CD4-positive, alpha-beta T cell treated with Interleukin-17A for 1 hour (primary cell): Measurements from ENCODE around the gene DCC.

Source experiments
- DNase-seq: peaks from one replicate; pipeline ENCODE4 v3.0.0-alpha.2; 2020

Gene DCC

DNA sequence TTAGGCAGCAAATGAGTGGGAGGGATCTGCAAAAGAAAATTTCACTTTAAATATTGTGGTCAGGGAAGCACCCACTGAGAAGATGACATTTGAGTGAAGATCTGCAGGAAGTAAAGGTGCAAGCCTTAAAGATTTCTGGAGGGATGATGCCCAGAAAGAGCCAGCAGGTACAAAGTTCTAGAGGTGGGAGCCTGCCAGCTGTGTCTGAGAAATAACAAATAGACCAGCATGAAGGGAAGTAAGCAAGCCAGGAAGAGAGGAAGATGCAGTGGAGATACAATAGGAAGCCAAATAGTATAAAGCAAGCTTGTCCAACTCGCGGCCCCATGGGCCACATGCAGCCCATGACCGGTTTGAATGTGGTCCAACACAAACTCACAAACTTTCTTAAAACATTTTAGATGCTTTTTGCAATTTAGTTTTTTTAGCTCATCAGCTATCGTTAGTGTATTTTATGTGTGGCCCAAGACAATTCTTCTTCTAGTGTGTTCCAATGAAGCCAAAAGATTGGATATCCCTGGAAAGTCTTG lies 489.9 kb downstream of the DCC start:
- no peak for DNase-seq

DNA sequence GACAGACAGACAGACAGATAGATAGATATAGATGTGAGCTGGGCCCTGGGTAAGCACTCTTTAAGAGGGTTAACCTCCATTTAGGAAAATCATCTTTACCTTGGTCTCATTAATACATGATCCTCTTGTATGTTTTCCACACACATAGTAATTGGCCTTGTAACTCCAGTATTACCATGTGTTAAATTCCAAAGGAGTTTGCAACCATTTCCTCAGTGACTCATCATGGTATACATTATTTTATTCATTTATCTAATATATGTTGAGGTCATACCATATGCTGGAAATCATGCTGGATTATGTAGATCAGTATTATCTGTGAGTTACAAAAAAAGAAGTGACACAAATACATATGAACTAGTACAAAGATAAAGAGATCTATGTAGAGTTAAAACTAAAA lies 504.3 kb downstream of the DCC start:
- no peak for DNase-seq

DNA sequence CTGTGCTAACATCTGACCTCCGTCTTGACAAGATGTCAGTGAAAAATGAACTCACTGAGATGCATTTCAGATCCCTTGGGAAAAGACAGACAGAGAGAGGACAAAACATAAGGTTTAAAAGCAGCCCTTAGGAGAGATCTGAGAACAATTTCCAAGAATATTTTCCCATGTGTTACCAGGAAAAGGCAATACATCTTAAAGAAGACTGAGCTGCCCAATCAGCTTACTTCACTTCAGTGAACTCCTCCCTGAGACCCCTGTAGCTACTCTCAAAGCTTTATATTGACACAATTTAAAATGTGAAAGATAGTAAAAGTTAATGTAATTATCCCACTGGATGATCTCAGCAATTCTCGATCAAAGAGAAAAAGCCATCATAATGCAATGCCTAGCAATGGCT lies 505.0 kb downstream of the DCC start:
- no peak for DNase-seq

DNA sequence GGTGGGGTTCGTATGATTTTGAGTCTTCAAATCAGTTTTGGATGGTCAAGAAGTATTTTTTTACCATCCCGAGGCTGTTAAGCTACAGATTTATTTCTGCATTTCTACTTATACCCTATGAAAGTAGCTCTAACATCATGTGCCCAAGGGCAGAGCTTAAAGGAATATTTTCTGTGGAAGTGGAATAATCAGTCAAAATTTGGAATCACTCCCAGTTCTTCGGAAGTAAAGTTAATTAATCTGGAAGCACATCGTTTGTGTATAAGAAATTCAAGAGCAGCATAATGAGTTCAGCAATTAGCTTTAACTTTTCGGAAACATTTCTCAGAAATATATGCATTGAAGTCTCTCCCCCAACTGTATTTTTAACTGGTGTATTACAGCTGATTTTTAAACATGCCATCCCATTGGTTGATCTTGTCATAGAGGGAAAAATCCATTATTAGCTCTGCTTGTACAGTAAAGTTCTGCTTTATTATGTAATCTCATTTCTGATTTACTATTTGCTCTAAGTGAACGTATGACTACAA lies 510.1 kb downstream of the DCC start:
- DNase-seq, result no peak

DNA sequence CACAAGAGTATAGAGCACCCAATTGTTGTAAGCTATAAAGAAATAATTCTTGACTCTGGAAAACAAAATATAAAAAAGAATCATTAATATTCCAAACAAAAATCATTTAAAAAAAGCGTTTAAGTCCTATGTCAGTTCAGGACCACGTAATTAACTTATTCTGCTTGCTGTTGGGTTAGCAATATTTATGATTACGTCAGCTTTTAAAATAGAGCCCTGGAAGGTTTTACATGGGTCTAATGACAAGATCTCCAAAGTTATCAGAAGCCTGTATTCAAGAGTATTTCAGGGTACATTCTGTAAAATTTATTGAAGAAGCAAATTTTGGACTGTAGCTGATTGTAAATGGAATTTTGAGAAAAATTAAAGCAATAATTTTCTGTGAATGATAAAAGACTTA lies 521.6 kb downstream of the DCC start:
- DNase-seq, result no peak

DNA sequence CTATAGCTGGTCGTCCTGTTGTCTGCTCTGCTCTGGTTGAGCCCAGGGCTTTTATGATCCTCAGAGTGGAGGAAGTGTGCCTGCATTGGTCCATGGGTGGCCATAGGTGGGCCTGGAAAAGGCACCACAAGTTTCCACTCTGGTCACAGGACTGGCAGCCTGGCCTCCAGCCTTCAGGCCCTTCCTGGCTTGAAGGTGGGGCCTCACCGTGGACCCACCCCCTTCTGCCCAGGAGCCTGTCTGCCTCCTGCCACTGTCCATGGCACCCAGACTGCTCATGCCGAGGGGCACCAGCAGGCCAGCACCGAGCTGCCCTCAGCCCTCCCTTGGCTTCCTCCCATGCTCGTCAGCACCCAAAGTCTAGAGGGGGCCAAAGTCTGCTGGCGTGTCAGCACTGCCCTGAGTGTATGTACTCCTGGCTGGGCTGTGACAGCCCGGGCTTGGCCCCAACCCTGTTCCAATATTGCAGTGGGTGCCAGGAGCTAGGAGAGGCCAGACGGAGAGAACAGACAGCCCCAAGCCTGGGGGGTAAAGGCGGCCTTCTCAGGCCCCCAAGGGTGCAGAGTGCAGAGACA lies 529.4 kb downstream of the DCC start:
- DNase-seq, result no peak

DNA sequence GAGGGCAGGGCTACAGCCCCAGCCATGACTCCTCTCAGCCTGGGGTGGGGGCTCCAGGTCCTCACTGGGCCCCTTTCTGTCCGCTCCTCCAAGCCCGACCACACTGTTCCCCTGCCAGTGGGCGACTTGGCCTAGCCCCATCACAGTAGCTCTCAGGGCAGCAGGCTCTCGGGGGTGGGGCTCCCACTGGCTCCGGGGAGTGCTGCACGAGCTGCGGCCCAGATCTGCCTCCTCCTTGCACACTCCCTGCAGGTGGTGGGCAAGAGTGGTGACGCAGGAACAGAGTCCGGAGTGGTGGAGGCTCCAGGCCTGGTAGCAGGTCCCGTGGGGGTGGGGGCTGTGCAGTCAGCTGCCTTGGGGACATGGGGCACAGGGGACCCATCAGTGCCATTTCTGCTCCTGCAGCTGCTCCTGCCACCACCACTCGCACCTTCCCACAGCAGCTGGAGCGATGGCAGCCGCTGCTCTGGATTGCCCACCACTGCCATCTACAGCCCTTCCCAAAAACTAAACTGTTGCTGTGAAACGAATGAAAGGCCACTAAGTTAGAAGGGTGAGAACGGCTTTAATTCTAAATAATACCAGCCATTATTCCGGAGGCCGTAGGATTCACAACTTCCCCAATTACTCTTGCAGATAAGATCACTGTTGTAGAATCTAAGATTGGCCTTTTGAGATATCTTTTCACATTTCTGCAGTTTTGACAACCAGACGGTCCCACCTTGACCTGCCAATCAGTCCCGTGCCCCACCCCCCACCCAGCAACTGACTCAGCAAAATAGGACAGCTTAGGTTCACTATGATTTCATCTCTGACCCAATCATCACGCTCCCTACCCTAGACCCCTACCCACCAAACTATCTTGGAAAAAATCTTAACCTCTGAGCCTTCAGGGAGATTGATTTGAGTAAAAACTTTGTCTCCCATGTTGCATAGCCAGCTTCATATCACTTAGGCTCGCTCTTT lies 530.2 kb downstream of the DCC start:
- DNase-seq, result no peak

DNA sequence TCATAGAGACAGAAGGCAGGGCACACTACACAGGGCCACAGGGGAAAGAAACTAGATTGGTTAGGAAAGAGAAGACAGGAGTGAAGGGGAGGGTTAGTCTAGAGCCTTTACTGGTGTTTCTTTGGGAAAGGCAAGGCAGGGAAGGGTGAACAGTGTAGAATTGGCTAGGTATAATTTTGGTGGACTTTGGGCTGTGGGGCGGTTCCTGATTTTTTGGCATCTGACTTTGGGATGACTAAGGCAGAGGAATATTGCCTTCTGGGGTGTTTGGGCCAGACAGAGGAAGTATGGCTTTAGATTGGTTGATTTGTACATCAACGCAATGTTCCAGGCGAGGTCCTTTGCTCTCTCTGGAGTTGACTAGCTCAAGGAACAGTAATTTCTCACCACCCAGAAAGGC lies 534.8 kb downstream of the DCC start:
- no peak for DNase-seq

DNA sequence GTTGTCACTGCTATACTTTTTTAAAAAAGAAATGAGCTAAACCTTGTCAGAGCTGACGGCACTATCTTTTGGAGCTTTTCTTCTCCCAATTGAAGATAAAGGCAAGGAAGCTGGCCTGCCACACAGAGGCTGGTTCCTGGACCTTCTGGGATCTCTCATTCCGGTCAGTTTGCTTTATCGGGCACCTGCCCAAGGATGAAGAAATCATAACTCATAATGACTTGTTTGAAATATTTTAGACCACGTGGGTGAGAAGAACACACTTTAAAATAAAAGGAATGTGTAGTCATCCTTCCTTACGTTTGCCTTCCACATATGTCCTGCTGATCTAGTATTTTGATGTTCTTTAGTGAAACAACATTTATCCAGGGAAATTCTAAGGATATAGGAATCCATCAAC lies 535.7 kb downstream of the DCC start:
- no peak for DNase-seq

DNA sequence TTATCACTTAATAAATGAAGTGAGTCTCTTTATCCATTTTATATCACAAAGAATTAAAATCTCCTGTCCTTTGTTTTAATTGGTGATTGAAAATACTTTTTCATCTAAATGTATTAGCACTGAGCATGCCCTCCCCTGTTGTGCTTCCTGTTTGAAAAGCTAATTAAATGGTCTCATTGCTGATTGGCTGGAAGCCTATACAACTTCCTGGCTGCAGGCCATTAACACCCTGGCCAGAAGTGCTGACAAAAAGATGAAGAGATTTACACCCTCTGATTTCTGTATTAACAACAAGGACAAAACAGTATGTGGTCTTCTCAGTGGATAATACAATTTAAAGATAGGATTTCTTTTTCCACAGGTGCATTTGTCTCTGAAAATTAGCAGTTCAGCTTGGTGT lies 548.0 kb downstream of the DCC start:
- DNase-seq, result no peak

DNA sequence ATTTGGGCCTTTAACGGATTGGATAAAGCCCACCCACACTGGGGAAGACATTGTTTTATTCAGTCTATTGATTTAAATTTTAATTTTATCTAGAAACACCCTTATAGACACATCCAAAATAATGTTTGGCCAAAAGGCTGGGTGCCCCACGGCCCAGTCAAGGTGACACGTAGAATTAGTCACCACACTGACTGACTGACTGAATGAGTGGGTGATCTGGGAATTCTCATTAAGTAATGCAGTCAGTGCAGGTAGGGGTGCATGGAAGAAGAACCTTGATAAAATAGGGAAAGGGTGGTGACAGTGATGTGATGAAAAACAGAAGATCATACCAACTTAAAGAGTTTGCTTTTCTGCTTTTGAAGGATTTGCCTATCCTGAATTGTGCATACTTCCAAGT lies 554.8 kb downstream of the DCC start:
- DNase-seq, result no peak

DNA sequence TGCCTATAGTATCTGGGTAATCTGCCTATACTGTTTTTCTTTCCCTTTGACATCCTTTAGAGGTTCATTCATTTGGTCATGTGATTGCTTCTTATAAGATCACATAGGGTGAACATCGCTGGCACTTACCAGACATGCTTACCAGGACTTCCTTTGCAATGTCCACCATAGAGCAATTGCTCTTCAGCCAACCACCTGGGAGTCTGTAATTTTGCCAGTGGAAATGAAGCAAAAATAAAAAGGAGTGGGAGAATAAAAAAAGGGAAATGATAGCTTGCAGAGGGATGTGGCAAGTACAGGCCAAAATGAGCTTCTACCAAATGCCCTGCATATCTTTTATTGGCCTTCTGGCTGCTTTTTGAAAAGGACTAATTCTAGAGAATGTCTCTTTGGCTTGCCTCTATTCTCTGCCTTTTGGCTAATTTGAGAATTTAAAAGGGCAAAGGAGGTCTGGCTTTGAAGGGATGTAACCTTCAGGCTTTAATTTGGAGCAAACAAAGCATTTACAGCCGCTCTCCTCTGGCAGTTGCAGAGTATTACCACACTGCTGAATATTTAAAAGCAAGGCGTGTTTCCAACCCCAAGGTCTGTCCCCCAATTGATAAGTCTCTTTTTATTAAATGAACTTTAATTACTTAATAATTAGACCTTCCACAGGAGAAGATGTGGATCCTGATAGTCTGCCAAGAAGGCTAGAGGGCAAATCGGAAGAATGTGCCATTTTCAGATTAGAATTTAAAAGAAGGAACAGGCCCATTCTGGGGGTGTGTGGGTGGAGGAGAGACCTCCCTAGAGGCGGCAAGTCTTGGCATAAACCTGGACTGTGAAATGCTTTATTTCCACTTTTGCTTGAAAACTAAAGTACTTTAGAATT lies 557.9 kb downstream of the DCC start:
- no peak for DNase-seq

DNA sequence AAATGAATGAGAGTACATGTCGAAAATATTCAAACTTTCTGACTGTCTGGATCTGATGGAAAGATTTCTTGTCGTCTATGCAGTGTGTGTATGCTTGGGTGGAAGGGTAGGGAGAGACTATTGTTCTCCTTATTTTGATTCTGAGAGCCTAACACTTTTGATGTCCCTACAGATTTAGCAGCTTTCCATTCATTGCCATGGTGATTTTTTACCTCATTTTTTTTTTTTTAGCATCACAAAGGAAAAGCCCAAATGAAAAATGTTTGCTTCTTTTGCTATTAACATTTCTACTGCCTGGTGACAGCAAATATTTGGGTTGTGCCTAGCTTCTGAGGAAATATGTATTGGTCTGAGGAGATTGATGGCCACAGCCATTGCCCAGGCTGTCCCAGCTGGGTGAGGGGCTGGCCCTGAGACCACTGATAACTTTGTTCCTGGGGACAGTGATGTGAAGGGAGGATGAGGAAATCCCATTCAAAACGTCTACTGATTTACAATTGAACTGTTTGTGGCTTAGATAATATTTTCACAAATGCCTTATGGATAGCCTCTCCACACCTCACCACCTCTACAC lies 558.6 kb downstream of the DCC start:
- no peak for DNase-seq

DNA sequence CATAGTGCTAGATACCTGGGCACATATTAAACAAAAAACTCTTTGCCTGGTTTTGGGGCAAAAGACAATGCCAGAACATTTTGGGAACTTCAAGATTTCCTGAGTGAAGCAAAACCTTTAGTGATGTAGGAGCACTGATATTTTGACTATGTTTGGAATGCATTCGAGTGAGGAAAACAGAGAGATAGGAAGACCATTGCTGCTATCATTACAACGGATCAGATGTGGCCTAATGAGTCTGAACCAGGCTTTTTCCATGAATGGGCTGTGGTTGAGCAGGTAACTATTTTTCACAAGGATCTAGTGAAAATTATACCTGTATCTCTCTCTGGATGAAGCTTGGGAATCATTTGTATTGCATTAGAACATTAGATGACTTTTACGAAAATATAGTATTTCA lies 562.2 kb downstream of the DCC start:
- DNase-seq, result no peak

DNA sequence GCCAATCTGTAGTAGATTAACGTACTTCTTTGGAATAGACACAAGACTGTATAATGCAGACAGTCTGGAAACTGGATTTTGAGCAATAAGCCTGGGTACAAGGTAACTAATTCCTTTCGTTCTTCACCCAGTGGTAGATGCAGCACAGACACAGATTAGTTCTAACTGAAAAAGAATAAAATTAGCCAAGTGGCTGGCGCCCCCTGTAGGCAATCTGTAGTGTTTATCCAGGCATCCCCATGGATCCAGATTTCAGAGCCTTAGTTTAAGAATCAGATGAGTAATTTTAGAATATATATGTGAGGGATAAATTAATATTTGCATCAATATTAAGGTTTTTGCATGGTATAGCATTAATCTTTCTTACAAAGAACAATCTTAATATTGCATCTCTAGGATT lies 563.9 kb downstream of the DCC start:
- no peak for DNase-seq

DNA sequence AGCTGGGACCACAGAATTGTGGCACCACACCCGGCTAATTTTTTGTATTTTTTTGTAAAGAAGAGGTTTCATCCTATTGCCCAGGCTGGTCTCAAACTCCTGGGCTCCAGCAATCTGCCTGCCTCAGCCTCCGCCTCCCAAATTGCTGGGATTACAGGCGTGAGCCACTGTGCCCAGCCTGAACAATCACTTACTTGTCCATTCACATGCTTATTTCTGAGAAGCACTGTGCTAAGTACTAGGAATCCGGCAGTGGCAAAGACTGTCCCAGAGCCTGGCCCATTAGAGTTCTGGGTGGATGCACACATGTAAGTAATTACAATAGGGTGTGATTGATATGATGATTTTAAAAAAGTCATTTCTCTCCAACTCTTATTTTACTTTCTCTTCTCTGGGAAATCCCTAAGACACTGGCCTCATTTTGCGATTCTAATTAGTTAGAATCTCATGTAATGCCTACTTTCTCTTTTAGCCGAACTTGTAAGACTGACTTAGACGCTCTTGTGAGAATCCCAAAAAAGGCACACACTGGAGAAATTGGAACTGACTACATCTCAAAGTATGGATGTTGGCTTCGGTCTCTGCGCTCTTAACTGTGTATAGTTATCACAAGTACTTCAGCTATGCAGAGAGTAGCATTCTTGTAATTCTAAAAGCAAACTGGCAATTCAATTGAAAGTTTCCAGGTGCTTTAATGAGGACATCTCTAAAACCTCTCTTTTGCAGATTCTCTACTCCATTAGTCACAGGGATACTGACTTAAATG lies 567.7 kb downstream of the DCC start:
- no peak for DNase-seq

DNA sequence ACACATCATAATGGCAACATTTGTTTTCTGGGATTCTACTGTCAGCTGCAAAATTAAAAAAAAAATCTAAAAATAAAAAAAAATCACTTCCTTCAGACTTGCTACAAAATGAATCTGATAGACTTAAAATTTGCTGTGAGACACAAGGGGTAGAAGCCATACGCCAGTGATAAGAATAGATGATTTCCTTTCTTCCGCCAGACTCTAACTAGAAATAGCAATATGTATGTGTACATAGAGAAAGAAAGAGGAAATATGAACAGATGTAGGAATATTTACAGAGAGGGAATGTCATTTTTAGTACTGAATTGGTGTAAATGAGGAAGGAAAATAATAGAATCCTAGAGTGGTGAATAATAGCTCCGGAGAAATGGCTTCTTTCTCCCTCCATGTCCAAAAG lies 574.2 kb downstream of the DCC start:
- no peak for DNase-seq

DNA sequence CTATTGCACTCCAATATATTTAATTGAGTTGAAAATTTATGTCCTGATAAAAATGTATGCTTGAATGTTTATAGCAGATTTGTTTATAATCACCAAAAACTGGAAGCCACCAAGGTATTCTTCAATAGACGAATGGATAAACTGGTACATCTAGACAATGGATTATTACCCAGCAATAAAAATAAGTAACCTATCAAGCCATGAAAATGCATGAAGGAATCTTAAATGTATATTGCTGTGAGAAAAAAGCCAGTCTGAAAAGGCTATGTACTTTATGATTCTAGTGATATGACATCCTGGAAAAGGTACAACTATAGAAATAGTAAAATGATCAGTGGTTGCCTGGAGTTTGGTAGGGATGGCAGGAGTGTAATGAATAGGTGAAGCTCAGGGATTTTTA lies 580.7 kb downstream of the DCC start:
- DNase-seq, result no peak

DNA sequence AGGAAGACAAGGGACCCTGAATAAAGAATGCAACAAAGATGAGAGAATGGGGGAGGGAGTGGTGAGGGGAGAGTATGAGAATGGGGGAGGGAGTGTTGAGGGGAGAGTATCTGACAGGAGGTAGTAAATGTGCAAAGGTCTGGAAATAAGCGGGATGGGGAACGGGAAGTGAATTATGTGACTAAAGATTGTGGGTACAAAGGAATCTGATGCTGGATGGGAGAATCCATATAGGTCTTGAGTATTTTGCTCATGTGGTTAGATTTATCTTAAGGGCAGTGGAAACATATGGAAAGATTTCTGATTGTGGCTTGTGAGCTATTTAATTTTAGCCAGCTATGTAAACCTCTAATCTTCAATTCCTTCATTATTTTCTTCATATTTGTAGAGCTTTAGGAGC lies 593.4 kb downstream of the DCC start:
- DNase-seq, result no peak

DNA sequence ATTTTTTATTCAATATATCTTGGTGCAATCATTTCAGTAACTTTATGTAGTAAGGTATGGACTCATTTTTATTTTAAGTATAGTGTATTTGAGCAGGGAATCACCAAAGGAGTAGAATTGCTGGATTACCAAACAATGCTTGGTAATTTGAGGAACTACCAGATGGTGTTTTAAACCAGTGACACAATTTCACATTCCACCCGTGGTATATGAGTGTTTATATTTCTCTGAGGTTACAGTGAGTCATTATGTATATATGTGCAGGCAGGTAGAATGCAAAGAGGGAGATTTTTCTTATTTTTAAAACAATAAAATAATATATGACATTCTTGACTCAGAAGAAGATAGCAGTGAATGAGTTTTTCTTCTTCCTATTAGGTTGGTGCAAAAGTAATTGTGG lies 596.9 kb downstream of the DCC start:
- DNase-seq, result no peak

DNA sequence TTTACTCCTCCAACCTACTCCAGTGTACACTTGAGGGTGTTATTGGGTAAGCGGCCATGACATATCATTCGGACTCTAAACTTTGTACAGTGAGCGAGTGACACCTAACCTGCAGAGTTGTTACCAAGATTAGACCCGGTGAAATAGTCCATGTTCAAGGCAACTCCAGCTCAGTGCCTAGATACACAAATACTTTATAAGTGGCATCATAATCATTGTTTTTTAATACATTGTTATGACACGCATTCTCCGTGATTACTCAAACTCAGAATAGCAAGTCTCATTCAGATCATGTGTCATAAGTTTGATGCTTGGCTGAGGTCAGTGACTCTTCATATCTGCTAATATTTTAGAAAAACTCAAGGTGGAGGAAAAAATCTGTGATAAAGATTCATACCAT lies 597.8 kb downstream of the DCC start:
- no peak for DNase-seq

DNA sequence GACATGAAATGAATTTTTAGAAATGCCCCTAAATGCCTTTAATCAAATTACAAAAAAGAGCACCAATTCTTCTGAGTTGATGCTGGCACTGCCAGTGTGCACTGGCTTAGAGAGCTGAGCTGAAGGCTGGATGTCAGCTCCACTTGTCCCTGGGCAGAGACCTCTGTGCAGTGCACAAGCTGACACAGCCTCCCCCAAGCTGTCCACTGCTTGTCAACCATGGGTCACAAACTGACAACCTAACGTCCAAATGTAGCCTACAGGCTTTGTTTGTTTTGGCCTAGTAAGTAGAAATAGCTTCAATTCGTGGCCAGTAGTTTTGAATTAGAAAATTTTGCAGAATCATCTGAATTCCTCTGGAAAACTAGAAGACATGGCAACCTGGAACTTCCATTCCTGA lies 605.6 kb downstream of the DCC start:
- DNase-seq, result no peak
